Endothelial cell of umbilical vein (primary cell): ENCODE measurements around the gene MPND.

Source experiments
- EZH2 ChIP-seq: IDR thresholded peaks from 2 replicates; pipeline ENCODE4 v1.6.1; 2012; ENCODE audit warnings: borderline replicate concordance, low read depth, mild to moderate bottlenecking, moderate library complexity, low read length, inconsistent platforms; ENCODE audit not compliant: severe bottlenecking
- FOS ChIP-seq: IDR thresholded peaks from 2 replicates; pipeline ENCODE4 v1.6.1; 2011; ENCODE audit warnings: mild to moderate bottlenecking, low read length, moderate library complexity, borderline replicate concordance; ENCODE audit not compliant: insufficient read depth
- GATA2 ChIP-seq: IDR thresholded peaks from 2 replicates; pipeline ENCODE4 v1.7.0; 2011; ENCODE audit warnings: low read depth, mild to moderate bottlenecking, moderate library complexity, mixed read lengths, low read length; ENCODE audit not compliant: insufficient read length, insufficient read depth
- JUN ChIP-seq: IDR thresholded peaks from 2 replicates; pipeline ENCODE4 v1.6.1; 2011; ENCODE audit warnings: borderline replicate concordance, low read depth; ENCODE audit not compliant: insufficient read length, insufficient read depth
- MYC ChIP-seq: IDR thresholded peaks from one replicate; pipeline ENCODE4 v1.6.1; 2011; ENCODE audit warnings: mild to moderate bottlenecking, low read depth, low read length
- POLR2A ChIP-seq: IDR thresholded peaks from 2 replicates; pipeline ENCODE4 v1.6.1; 2012; ENCODE audit warnings: low read depth, mild to moderate bottlenecking, control low read depth, low read length
- POLR2AphosphoS5 ChIP-seq: IDR thresholded peaks from 2 replicates; pipeline ENCODE4 v1.6.1; 2012; ENCODE audit warnings: low read depth, mild to moderate bottlenecking, control low read depth, low read length, moderate library complexity; ENCODE audit not compliant: insufficient read depth
- TF ChIP-seq, protein P1 (sequence below), 2 donors: IDR thresholded peaks; 1 replicate in 1 of 2; 2 replicates in 1 of 2; pipeline ENCODE4 v1.5.1; 2011; ENCODE audit warnings: low read length in 2 of 2, mild to moderate bottlenecking in 2 of 2, moderate library complexity in 2 of 2, control low read depth in 1 of 2, inconsistent platforms in 1 of 2, low read depth in 1 of 2; ENCODE audit not compliant: insufficient read depth in 1 of 2; ENCODE audit errors: extremely low read depth in 1 of 2
- TF ChIP-seq, protein P2 (sequence below): IDR thresholded peaks from 2 replicates; pipeline ENCODE4 v1.6.1; 2011; ENCODE audit not compliant: insufficient read depth, insufficient read length

DNA sequence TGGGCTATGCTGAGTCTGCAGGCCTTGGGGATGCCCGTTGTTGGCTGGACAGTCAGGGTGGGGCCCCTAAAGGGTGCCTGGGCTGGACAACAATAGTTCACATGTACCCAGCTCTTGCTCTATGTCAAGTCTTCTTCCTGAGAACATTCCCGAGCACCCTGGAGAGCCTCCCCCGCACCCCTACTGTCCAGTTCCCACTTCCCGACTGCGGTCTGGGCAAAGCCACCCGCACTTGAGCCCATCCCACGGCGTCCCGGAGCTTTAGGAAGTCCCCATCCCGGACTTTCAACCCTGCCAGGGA is 1.1 kb upstream of the MPND start:
- TF ChIP-seq, protein P1, sequence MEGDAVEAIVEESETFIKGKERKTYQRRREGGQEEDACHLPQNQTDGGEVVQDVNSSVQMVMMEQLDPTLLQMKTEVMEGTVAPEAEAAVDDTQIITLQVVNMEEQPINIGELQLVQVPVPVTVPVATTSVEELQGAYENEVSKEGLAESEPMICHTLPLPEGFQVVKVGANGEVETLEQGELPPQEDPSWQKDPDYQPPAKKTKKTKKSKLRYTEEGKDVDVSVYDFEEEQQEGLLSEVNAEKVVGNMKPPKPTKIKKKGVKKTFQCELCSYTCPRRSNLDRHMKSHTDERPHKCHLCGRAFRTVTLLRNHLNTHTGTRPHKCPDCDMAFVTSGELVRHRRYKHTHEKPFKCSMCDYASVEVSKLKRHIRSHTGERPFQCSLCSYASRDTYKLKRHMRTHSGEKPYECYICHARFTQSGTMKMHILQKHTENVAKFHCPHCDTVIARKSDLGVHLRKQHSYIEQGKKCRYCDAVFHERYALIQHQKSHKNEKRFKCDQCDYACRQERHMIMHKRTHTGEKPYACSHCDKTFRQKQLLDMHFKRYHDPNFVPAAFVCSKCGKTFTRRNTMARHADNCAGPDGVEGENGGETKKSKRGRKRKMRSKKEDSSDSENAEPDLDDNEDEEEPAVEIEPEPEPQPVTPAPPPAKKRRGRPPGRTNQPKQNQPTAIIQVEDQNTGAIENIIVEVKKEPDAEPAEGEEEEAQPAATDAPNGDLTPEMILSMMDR (IDR thresholded peaks at IDR 0.05; ENCODE audit: extremely low read depth in 1 of 2, insufficient read depth in 1 of 2, low read depth in 1 of 2, low read length in 2 of 2): no peak
- TF ChIP-seq EZH2 (no peak), POLR2AphosphoS5 (no peak), MYC (no peak), POLR2A (no peak), FOS (no peak), GATA2 (no peak), JUN (no peak)
- TF ChIP-seq, protein P2, sequence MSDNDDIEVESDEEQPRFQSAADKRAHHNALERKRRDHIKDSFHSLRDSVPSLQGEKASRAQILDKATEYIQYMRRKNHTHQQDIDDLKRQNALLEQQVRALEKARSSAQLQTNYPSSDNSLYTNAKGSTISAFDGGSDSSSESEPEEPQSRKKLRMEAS: no peak
